SJSA1 (cell line): Measurements from ENCODE around the gene ANKRD9. TPM values are rescaled to one million over a fixed set of nuclear protein-coding genes. Genes with fewer than 3 reads are reported as not detected.

Source experiments
- DNase-seq, 2 experiments: peaks; one replicate each; pipeline ENCODE4 v3.0.0-alpha.2; 2015 to 2020; ENCODE audit warnings: low spot score in 2 of 2, low read depth in 1 of 2
- H3K27ac ChIP-seq: fragments of 250-450 bp; sonication (Bioruptor Pico); 2 replicates; pipeline ENCODE4 v1.5.1; 2020; ENCODE audit warnings: mild to moderate bottlenecking, moderate library complexity
- H3K27me3 ChIP-seq: fragments of 250-450 bp; sonication (Bioruptor Pico); replicated peaks from 2 replicates; pipeline ENCODE4 v1.5.1; 2020; ENCODE audit warnings: mild to moderate bottlenecking, moderate library complexity
- H3K36me3 ChIP-seq: fragments of 250-450 bp; sonication (Bioruptor Pico); 2 replicates; pipeline ENCODE4 v1.5.1; 2020; ENCODE audit warnings: mild to moderate bottlenecking
- H3K4me1 ChIP-seq: fragments of 250-450 bp; sonication (Bioruptor Pico); replicated peaks from 2 replicates; pipeline ENCODE4 v1.6.1; 2021; ENCODE audit warnings: mild to moderate bottlenecking
- H3K4me3 ChIP-seq: fragments of 250-450 bp; sonication (Bioruptor Pico); 2 replicates; pipeline ENCODE4 v1.5.1; 2020; ENCODE audit warnings: mild to moderate bottlenecking
- H3K9me3 ChIP-seq: fragments of 250-450 bp; sonication (Bioruptor Pico); replicated peaks from 2 replicates; pipeline ENCODE4 v1.5.1; 2020; ENCODE audit warnings: mild to moderate bottlenecking
- total RNA-seq: library from RNA; depleted of rRNA; stranded (reverse); fragments of >200 nt; shearing (Covaris generic); gene quantifications from 2 replicates; pipeline ENCODE4 v1.2.3, GENCODE V29; 2014

Gene ANKRD9
- total RNA-seq, 1 experiment from 2014 or later, result 28.7 TPM

DNA sequence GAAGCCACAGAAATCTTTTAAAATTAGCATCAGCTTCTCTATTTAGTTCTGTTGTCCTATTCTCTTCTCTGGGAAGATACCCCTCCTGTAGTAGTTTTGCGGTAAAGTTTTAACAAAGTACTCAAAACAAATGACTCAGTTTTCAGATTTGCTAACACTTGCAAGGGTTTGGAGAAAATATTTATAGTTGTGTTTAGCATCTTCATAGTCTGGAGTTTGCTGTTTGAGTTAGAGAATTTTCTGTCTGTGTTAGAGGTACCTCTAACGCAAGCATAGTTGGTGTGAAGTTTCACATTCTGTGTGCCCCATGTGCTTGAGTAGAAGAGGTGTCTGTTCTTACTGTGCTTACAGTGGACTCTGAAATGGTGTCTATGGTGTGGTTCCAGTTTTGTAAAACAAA, 36.0 kb downstream of the ANKRD9 start:
- Histone ChIP-seq H3K27ac (no peak overlapping the region), H3K4me3 (no peak overlapping the region), H3K36me3 (no peaks in the 10 kb centered on the region), H3K9me3 (no peaks in the 10 kb centered on the region), H3K27me3 (no peaks in the 10 kb centered on the region), H3K4me1 (0 out of 2 replicates have a peak, but pooled peaks cover 3% of the 10 kb centered on the region)
- DNase-seq, result no peak

DNA sequence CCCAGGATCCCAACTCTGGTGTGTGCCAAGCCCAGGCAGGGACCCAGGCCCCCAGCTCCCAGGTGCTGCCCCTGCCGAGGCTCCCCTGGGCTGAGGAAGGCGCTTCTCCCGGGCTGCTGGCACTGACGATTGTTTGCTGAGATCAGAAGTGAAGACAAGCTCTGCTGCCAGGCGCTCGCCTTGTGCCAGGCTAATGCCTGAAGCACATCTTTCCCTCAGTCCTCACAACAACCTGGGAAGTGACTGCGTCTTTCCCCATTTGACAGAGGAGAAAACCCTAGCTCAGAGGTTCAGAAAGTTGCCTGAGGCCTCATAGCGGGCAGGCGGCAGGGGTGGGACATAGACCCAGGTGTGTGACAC, 36.8 kb downstream of the ANKRD9 start:
- H3K27me3 ChIP-seq, result no peaks in the 10 kb centered on the region
- no peak overlapping the region for H3K4me3 ChIP-seq
- H3K4me1 ChIP-seq, result 0 out of 2 replicates have a peak, but pooled peaks cover 3% of the 10 kb centered on the region
- no peak overlapping the region for H3K27ac ChIP-seq
- H3K9me3 ChIP-seq, result no peaks in the 10 kb centered on the region
- DNase-seq, result no peak
- H3K36me3 ChIP-seq, result no peaks in the 10 kb centered on the region

DNA sequence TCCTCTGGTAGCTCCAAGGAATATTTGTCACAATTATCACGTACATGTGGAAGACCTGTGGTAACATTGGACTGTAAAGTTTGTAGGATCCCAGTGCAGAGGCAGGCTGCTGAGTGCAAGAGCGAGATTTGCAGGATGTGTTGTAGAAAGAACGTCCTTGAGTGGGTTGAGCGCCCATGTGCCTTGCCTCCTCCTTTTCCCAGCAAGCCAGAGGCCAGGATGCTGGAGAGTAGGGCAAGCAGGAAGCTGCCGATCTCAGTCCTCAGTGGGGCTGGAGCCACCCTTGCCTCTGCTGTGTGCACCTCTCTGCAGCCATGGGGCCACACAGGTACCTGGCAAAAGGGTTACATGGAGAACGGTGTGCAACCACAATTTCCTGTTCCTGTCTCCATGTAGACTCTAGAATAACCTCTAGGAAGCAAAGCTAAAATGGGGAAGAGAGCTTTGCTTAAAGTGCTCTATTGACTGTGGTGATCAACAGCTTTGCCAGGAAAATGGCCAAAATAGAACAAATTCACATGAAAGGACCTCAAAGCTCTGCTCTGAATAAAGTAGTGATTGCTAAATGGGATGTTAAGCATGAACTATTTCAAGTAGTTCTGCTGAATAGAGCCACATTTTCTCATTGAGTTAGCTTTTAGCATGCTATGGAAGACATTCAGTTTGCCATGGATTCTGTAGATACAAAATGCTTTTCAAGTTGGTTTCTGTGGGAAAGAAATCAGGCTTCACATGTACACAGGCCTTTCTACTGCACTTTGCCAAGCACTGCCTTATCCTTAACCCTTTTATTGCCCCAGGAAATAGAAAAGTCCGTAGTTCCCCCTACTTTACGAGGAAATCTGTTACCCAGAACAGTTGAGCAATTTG, 37.4 kb downstream of the ANKRD9 start:
- Histone ChIP-seq H3K4me1 (0 out of 2 replicates have a peak, but pooled peaks cover 3% of the 10 kb centered on the region), H3K4me3 (no peak overlapping the region), H3K36me3 (no peaks in the 10 kb centered on the region), H3K9me3 (no peaks in the 10 kb centered on the region), H3K27me3 (no peaks in the 10 kb centered on the region), H3K27ac (no peak overlapping the region)
- no peak for DNase-seq

DNA sequence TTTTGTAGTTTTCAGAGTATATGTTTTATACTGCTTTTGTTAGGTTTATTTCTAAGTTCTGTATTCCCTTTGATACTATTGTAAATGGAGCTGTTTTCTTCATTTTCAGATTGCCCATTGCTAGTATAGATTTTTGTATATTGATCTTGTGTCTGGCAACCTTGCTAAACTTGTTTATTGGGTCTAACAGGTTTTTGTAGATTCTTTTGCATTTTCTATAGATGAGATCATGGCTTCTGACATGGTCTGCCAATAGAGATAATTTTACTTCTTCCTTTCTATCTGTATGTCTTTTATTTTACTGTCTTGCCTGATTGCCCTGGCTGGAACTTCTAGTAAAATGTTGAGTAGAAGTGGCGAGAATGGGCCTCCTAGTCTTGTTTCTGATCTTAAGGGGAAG, 40.3 kb downstream of the ANKRD9 start:
- Histone ChIP-seq H3K4me1 (0 out of 2 replicates have a peak, but pooled peaks cover 3% of the 10 kb centered on the region), H3K36me3 (peaks cover 4% of the 10 kb centered on the region; the same call in 1 of the 2 replicates), H3K4me3 (no peak overlapping the region), H3K9me3 (no peaks in the 10 kb centered on the region), H3K27ac (no peak overlapping the region), H3K27me3 (no peaks in the 10 kb centered on the region)
- DNase-seq, result no peak

DNA sequence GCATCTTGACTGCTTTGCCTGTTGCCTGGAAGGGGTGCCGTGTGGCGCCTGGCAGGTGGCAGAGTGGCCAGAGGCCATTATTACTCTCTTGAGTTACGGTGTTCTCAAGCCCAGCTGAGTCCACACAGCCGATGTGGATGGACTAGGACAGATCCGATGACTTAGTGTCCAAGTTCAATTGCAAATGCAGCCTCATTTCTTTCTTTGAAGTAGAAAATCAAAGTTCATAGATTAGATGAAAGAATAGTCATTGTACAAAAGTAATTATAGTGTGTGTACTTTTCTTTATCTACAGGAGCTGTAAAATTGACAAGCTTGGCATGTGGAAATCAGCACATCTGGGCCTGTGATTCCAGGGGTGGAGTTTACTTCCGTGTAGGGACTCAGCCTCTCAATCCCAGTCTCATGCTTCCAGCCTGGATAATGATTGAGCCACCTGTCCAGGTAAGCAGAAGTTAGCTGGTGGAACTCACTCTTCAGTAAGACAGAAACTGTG, 44.7 kb downstream of the ANKRD9 start:
- Histone ChIP-seq H3K36me3 (peaks cover 4% of the 10 kb centered on the region; the same call in 1 of the 2 replicates), H3K9me3 (no peaks in the 10 kb centered on the region), H3K4me3 (no peak overlapping the region), H3K27me3 (no peaks in the 10 kb centered on the region), H3K27ac (no peak overlapping the region), H3K4me1 (no peaks in the 10 kb centered on the region)
- no peak for DNase-seq

DNA sequence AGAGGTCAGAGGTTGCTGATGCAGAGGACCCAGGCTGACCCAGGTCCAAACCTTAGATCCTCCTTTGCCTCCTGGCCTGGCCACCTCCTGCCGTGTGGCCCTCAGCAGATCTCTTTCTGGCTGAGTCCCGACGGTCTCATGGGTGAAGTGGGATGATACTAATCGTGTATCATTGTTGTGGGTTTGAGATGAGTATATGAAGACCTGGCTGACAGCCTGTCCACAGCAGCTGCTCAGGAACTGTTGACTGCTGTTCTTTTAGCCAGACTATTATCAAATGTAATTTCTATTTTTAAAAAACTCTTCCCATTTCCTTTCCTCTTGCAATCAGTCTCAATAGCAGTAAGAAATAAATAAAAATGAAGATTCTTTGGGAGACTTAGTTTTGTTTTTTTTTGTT, 45.6 kb downstream of the ANKRD9 start:
- no peaks in the 10 kb centered on the region for H3K9me3 ChIP-seq
- no peak for DNase-seq
- H3K4me3 ChIP-seq, result no peak overlapping the region
- peaks cover 4% of the 10 kb centered on the region; the same call in 1 of the 2 replicates for H3K36me3 ChIP-seq
- H3K27ac ChIP-seq, result no peak overlapping the region
- H3K27me3 ChIP-seq, result no peaks in the 10 kb centered on the region
- no peaks in the 10 kb centered on the region for H3K4me1 ChIP-seq

DNA sequence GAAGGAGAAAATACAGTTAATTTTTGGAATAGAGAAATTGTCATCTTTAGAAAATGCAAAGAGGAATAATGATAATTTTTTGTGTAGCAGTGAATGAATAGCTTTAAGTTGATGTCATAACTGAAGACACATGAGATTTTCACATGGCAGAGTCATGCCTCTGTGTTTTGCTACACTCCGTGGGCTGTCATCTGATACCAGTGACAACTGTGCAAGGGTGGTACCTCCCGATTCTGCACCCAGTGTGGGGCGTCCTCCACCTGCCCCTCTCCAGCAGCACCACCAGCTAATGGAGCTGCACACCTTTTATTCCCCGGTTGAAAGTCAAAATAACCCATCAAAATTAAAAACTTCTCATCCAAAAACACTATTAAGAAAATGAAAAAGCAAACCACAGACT, 47.2 kb downstream of the ANKRD9 start:
- Histone ChIP-seq H3K9me3 (no peaks in the 10 kb centered on the region), H3K27me3 (no peaks in the 10 kb centered on the region), H3K4me3 (no peak overlapping the region), H3K27ac (no peak overlapping the region), H3K36me3 (peaks cover 7% of the 10 kb centered on the region; the same call in 1 of the 2 replicates), H3K4me1 (no peaks in the 10 kb centered on the region)
- DNase-seq, result no peak

DNA sequence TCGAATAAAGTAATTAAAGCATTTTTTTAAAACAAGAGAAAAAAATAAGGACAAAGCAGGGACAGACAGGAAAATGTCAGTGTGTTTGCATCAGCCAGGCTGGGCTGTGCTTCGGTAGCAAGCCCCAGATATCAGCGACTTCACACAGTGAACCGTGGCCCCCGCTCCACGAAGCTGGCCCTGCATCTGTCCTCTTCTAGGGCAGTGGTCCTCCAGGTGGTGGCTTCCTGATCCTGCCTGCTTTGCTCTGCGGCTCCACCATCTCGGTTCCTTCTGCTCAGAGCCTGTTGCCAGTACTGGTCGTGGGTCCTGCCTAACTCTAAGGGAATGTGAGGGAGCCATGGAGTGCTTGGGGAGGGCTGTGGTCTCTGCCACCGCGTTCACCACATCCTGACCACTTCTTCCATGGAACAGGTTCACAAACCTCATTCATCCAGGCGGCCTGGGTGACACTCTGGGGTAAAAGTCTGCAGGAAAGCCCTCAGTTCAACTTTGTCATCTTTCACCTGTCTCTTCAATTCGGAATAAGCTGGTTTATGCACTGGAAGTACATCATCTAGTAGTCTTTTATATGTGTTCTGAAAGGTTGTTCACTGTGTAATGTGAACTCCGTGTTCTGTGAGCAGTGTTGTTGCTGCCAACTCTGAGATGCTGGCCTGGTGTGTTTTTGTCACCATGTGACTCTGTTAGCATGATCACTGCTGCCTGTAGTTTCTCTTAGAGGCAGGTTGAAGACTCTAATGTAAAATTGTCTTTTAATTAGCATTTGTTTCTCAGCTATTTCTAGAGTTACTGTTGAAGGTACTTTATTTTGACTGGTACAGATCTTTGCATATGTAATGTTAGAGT, 47.9 kb downstream of the ANKRD9 start:
- DNase-seq, result no peak
- Histone ChIP-seq H3K4me1 (no peaks in the 10 kb centered on the region), H3K27ac (no peak overlapping the region), H3K27me3 (no peaks in the 10 kb centered on the region), H3K4me3 (no peak overlapping the region), H3K36me3 (peaks cover 7% of the 10 kb centered on the region; the same call in 1 of the 2 replicates), H3K9me3 (no peaks in the 10 kb centered on the region)

DNA sequence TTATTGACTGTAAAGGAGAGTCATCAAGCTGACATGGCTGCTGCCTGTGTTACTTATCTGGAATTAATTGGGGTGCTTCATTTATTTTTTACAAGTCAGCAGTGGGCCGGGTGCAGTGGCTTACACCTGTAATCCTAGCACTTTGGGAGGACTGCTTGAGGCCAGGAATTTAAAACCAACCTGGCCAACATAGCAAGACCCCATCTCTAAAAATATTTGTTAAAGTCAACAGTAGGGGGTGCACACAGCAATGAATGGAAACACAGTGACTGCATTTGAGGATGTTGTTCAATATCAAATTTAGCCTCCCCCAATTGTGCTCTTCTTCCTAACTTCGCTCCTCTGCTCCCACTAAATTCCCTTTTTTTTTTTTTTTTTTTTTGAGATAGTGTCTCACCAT, 52.1 kb downstream of the ANKRD9 start:
- H3K4me1 ChIP-seq, result no peaks in the 10 kb centered on the region
- H3K9me3 ChIP-seq, result no peaks in the 10 kb centered on the region
- H3K27me3 ChIP-seq, result no peaks in the 10 kb centered on the region
- H3K27ac ChIP-seq, result no peak overlapping the region
- H3K4me3 ChIP-seq, result no peak overlapping the region
- DNase-seq, result no peak
- peaks cover 4% of the 10 kb centered on the region for H3K36me3 ChIP-seq

DNA sequence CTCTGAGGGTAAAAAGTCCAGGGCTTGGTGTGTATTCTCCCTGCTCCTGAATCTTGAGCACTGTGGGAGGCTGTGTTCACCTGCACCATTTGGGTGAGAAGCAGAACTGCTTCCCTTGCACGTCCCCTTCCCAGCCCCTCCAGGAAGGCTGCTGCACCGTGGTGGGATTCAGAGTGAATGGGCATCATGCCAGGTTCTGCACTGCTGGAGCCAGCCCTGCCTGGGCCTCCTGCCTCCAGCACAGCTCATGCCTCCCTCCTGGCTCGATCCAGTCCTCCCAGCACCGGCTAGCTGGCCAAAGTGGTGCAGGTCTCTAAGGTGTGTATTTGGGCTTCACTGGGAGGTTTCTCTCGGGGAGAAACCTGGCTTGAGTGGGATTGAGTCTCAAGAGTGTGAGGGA, 54.9 kb downstream of the ANKRD9 start:
- Histone ChIP-seq H3K9me3 (no peaks in the 10 kb centered on the region), H3K36me3 (peaks cover 12% of the 10 kb centered on the region), H3K4me1 (no peaks in the 10 kb centered on the region), H3K27me3 (no peaks in the 10 kb centered on the region), H3K27ac (no peak overlapping the region), H3K4me3 (no peak overlapping the region)
- no peak for DNase-seq

DNA sequence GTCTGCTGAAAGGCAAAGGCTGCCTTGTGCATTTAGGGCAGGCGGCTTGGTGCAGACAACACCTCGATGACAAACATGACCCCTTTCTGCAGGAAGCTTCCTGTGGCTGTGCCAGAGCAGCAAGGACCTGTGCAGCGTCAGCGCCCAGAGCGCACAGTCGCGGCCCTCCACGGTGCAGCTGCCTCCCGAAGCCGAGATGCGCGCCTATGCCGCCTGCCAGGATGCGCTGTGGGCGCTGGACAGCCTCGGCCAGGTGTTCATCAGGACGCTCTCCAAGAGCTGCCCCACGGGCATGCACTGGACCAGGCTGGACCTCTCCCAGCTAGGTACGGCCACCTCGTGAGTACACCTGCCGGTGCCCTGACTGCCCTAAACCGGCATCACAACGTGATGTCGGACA, 57.3 kb downstream of the ANKRD9 start:
- H3K9me3 ChIP-seq, result no peaks in the 10 kb centered on the region
- no peaks in the 10 kb centered on the region for H3K27me3 ChIP-seq
- no peak for DNase-seq
- H3K4me3 ChIP-seq, result no peak overlapping the region
- no peak overlapping the region for H3K27ac ChIP-seq
- peaks cover 18% of the 10 kb centered on the region for H3K36me3 ChIP-seq
- H3K4me1 ChIP-seq, result no peaks in the 10 kb centered on the region
